HG03025 (cell line): ENCODE results near the gene CA10.

Experiments
- ATAC-seq: cut with Tn5 transposase; IDR thresholded peaks from one replicate; pipeline ENCODE4 v1.9.1; 2021; ENCODE audit warnings: mild to moderate bottlenecking, moderate library complexity; ENCODE audit not compliant: unreplicated experiment, low FRiP score

The CA10 gene

GRCh38 chr17:51961689-51962088 is 196.8 kb downstream of the CA10 start:
- no peak for ATAC-seq

- no peak for ATAC-seq
Observed at GRCh38 chr17:51957786-51958185, 200.7 kb downstream of the CA10 start.

GRCh38 chr17:51955245-51955644 is 203.3 kb downstream of the CA10 start:
- no peak for ATAC-seq

- no peak for ATAC-seq
Observed at GRCh38 chr17:51954232-51954765, 204.2 kb downstream of the CA10 start.

- ATAC-seq: no peak
Observed at GRCh38 chr17:51951741-51952140, 206.8 kb downstream of the CA10 start.

GRCh38 chr17:51948128-51948527 is 210.4 kb downstream of the CA10 start:
- no peak for ATAC-seq

- ATAC-seq: no peak
Observed at GRCh38 chr17:51947160-51947735, 211.3 kb downstream of the CA10 start.

GRCh38 chr17:51946311-51946710 is 212.2 kb downstream of the CA10 start:
- ATAC-seq: no peak

- no peak for ATAC-seq
Observed at GRCh38 chr17:51941272-51941671, 217.2 kb downstream of the CA10 start.

- ATAC-seq: no peak
Observed at GRCh38 chr17:51937264-51937663, 221.2 kb downstream of the CA10 start.

- no peak for ATAC-seq
Observed at GRCh38 chr17:51935477-51935876, 223.0 kb downstream of the CA10 start.

GRCh38 chr17:51933647-51934046 is 224.9 kb downstream of the CA10 start:
- ATAC-seq: no peak

- ATAC-seq: no peak
Observed at GRCh38 chr17:51926448-51926847, 232.1 kb downstream of the CA10 start.

GRCh38 chr17:51921500-51921899 is 237.0 kb downstream of the CA10 start:
- no peak for ATAC-seq

GRCh38 chr17:51914577-51914976 is 243.9 kb downstream of the CA10 start:
- no peak for ATAC-seq

GRCh38 chr17:51913491-51914205 is 244.9 kb downstream of the CA10 start:
- ATAC-seq: no peak

- no peak for ATAC-seq
Observed at GRCh38 chr17:51912939-51913338, 245.6 kb downstream of the CA10 start.

- ATAC-seq: no peak
Observed at GRCh38 chr17:51911237-51911636, 247.3 kb downstream of the CA10 start.

- ATAC-seq: no peak
Observed at GRCh38 chr17:51909971-51910370, 248.5 kb downstream of the CA10 start.

GRCh38 chr17:51908841-51909537 is 249.5 kb downstream of the CA10 start:
- ATAC-seq: no peak

- no peak for ATAC-seq
Observed at GRCh38 chr17:51907041-51907440, 251.5 kb downstream of the CA10 start.

GRCh38 chr17:51904379-51904778 is 254.1 kb downstream of the CA10 start:
- no peak for ATAC-seq
